Measurements from ENCODE around the gene PI4KB.

GRCh38 chr1:151287341-151287699 lies 39.9 kb downstream of the PI4KB start:
- TF ChIP-seq, protein P1, sequence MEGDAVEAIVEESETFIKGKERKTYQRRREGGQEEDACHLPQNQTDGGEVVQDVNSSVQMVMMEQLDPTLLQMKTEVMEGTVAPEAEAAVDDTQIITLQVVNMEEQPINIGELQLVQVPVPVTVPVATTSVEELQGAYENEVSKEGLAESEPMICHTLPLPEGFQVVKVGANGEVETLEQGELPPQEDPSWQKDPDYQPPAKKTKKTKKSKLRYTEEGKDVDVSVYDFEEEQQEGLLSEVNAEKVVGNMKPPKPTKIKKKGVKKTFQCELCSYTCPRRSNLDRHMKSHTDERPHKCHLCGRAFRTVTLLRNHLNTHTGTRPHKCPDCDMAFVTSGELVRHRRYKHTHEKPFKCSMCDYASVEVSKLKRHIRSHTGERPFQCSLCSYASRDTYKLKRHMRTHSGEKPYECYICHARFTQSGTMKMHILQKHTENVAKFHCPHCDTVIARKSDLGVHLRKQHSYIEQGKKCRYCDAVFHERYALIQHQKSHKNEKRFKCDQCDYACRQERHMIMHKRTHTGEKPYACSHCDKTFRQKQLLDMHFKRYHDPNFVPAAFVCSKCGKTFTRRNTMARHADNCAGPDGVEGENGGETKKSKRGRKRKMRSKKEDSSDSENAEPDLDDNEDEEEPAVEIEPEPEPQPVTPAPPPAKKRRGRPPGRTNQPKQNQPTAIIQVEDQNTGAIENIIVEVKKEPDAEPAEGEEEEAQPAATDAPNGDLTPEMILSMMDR (optimal IDR thresholded peaks at IDR 0.05 in 1 of 3, IDR thresholded peaks at IDR 0.05 in 1 of 3, conservative IDR thresholded peaks at IDR 0.05 in 1 of 3; ENCODE audit: extremely low read depth in 1 of 3, insufficient read depth in 2 of 3, low read length in 3 of 3) = no peak
- no peak for TF ChIP-seq EZH2 (IDR thresholded peaks at IDR 0.05; ENCODE audit: low read length)

Measured in keratinocyte (primary cell).